CD4-positive, alpha-beta memory T cell (primary cell): ENCODE data around the gene MTHFSD. TPM values are rescaled to one million over a fixed set of nuclear protein-coding genes. Genes with fewer than 3 reads are reported as not detected.

Source experiments
- CTCF ChIA-PET: fragments of 350-600 bp; sonication (Branson Sonifier 250); formaldehyde crosslinking; loops from one replicate; lab custom pipeline; 2021; ENCODE audit warnings: inconsistent platforms; ENCODE audit not compliant: partially characterized antibody; lab: Charles Lee
- POLR2A ChIA-PET: fragments of 350-600 bp; sonication (Branson Sonifier 250); formaldehyde crosslinking; loops from one replicate; lab custom pipeline; 2021; ENCODE audit not compliant: partially characterized antibody; lab: Charles Lee
- DNase-seq, 5 donors: peaks; one replicate each; pipeline versions ENCODE4 v3.0.0 to v3.0.0-alpha.2; 2020 to 2022; ENCODE audit warnings: mixed read lengths in 1 of 5
- H3K27ac ChIP-seq: one replicate; pipeline ENCODE4 v1.7.0; 2013; ENCODE audit warnings: low read depth, low read length
- H3K27me3 ChIP-seq: 2 replicates; pipeline ENCODE4 v1.7.0; 2013; ENCODE audit warnings: mild to moderate bottlenecking, low read length, moderate library complexity; ENCODE audit not compliant: insufficient read depth
- H3K36me3 ChIP-seq: 2 replicates; pipeline ENCODE4 v1.7.0; 2013; ENCODE audit warnings: mild to moderate bottlenecking, low read length, moderate library complexity; ENCODE audit not compliant: insufficient read depth
- H3K4me1 ChIP-seq: 2 replicates; pipeline ENCODE4 v1.7.0; 2013; ENCODE audit warnings: mild to moderate bottlenecking, low read length, moderate library complexity; ENCODE audit not compliant: insufficient read depth
- H3K4me3 ChIP-seq, 2 donors: one replicate each; pipeline ENCODE4 v1.7.0; 2013; ENCODE audit warnings: low read length in 2 of 2, mild to moderate bottlenecking in 1 of 2
- H3K9me3 ChIP-seq, 2 donors: one replicate each; pipeline ENCODE4 v1.7.0; 2013; ENCODE audit warnings: low read length in 2 of 2, control low read depth in 1 of 2; ENCODE audit not compliant: control insufficient read depth in 1 of 2
- H3K27ac Mint-ChIP-seq, 7 donors: one replicate each; pipeline ENCODE4 v1.8.0; 2020 to 2021; ENCODE audit warnings: mixed read lengths in 7 of 7, mild to moderate bottlenecking in 6 of 7, inconsistent platforms in 3 of 7, moderate library complexity in 3 of 7
- H3K27me3 Mint-ChIP-seq, 2 donors: one replicate each; pipeline ENCODE4 v1.8.0; 2020 to 2021; ENCODE audit warnings: mixed read lengths in 2 of 2
- H3K36me3 Mint-ChIP-seq, 2 donors: one replicate each; pipeline ENCODE4 v1.8.0; 2020 to 2021; ENCODE audit warnings: mixed read lengths in 2 of 2, inconsistent platforms in 1 of 2, mild to moderate bottlenecking in 1 of 2
- H3K4me1 Mint-ChIP-seq, 4 donors: one replicate each; pipeline ENCODE4 v1.8.0; 2020 to 2021; ENCODE audit warnings: mixed read lengths in 4 of 4, mild to moderate bottlenecking in 1 of 4
- H3K4me3 Mint-ChIP-seq, 8 donors: one replicate each; pipeline ENCODE4 v1.8.0; 2020 to 2021; ENCODE audit warnings: mixed read lengths in 8 of 8, mild to moderate bottlenecking in 7 of 8, moderate library complexity in 6 of 8, inconsistent platforms in 3 of 8
- H3K9me3 Mint-ChIP-seq, 8 donors: one replicate each; pipeline ENCODE4 v1.8.0; 2020 to 2021; ENCODE audit warnings: mixed read lengths in 8 of 8, mild to moderate bottlenecking in 5 of 8, inconsistent platforms in 3 of 8, moderate library complexity in 1 of 8
- intact Hi-C: fragments of 100-400 bp; cut with micrococcal nuclease; formaldehyde crosslinking; loops from one replicate; pipeline ENCODE4 v1.15.1; 2023
- polyA plus RNA-seq, 2 donors: library from polyadenylated mRNA; unstranded; fragments of 300-500 nt; fragmentation: Illumina TruSeq; gene quantifications; one replicate each; pipeline ENCODE4 v1.2.3, GENCODE V29; 2021
- total RNA-seq, 2 experiments: library from RNA; stranded (reverse); gene quantifications; one replicate each; pipeline ENCODE4 v1.2.3, GENCODE V29; 2021

MTHFSD gene
- total and polyA plus RNA-seq, 4 experiments from 2014 or later = 12.5 to 41.6 (median 29.9) TPM

- Mint-ChIP-seq H3K4me3 (no peak overlapping the region), H3K9me3 (peaks cover 2 to 12% (median 8%) of the 10 kb centered on the region in 8 donors), H3K4me1 (no peaks in the 10 kb centered on the region), H3K27me3 (peaks cover 20 to 22% of the 10 kb centered on the region in 2 donors), H3K27ac (no peak overlapping the region), H3K36me3 (no peaks in the 10 kb centered on the region)
- intact Hi-C loops = no loop called here
- ChIA-PET POLR2A (no interaction called here), CTCF (no interaction called here)
- no peaks in the 10 kb centered on the region for H3K9me3 ChIP-seq
- H3K4me1 ChIP-seq = no peaks in the 10 kb centered on the region
- no peak overlapping the region for H3K4me3 ChIP-seq
- H3K36me3 ChIP-seq = no peaks in the 10 kb centered on the region
- no peak for DNase-seq
- H3K27ac ChIP-seq = no peak overlapping the region
- H3K27me3 ChIP-seq = no peaks in the 10 kb centered on the region
These were observed 69.3 kb downstream of the MTHFSD start for GRCh38 chr16:86485746-86486145.

GRCh38 chr16:86484240-86484639, 70.8 kb downstream of the MTHFSD start:
- Mint-ChIP-seq H3K27ac (no peak overlapping the region), H3K9me3 (peaks cover 2 to 12% (median 8%) of the 10 kb centered on the region in 8 donors), H3K4me1 (no peaks in the 10 kb centered on the region), H3K36me3 (no peaks in the 10 kb centered on the region), H3K4me3 (no peak overlapping the region), H3K27me3 (peaks cover 11 to 12% of the 10 kb centered on the region in 2 donors)
- intact Hi-C loops = no loop called here
- POLR2A ChIA-PET = no interaction called here
- Histone ChIP-seq H3K36me3 (no peaks in the 10 kb centered on the region), H3K4me3 (no peak overlapping the region), H3K27me3 (no peaks in the 10 kb centered on the region), H3K9me3 (no peaks in the 10 kb centered on the region), H3K4me1 (no peaks in the 10 kb centered on the region), H3K27ac (no peak overlapping the region)
- CTCF ChIA-PET = no interaction called here
- DNase-seq = no peak

DNA sequence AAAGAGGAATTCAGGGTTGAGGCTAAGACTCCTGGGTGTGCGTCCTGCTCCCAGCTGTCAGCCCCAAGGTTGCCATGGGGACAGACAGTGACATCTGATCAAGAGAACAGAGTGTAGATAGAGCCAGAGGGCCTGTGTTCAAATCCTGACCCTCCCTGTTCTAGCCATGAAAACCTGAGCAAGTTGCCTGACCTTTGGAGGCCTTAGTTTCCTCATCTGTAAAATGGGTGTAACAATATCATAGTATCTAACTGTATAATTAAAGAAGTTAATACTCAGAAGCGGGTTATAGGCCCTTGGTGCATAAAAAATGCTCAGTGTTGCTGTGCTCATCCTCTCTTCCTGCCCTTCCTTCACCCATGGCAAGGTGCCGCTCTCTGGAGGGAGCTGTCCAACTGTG, 73.4 kb downstream of the MTHFSD start:
- no peaks in the 10 kb centered on the region for H3K36me3 Mint-ChIP-seq
- peaks cover 2 to 12% (median 8%) of the 10 kb centered on the region in 8 donors for H3K9me3 Mint-ChIP-seq
- CTCF ChIA-PET = no interaction called here
- intact Hi-C loops = no loop called here
- H3K4me3 ChIP-seq = no peak overlapping the region
- H3K27me3 ChIP-seq = no peaks in the 10 kb centered on the region
- POLR2A ChIA-PET = no interaction called here
- H3K36me3 ChIP-seq = no peaks in the 10 kb centered on the region
- H3K4me1 ChIP-seq = no peaks in the 10 kb centered on the region
- DNase-seq = no peak
- no peak overlapping the region for H3K4me3 Mint-ChIP-seq
- no peak overlapping the region for H3K27ac Mint-ChIP-seq
- no peaks in the 10 kb centered on the region for H3K4me1 Mint-ChIP-seq
- H3K9me3 ChIP-seq = no peaks in the 10 kb centered on the region
- peaks cover 20 to 22% of the 10 kb centered on the region in 2 donors for H3K27me3 Mint-ChIP-seq
- H3K27ac ChIP-seq = no peak overlapping the region

DNA sequence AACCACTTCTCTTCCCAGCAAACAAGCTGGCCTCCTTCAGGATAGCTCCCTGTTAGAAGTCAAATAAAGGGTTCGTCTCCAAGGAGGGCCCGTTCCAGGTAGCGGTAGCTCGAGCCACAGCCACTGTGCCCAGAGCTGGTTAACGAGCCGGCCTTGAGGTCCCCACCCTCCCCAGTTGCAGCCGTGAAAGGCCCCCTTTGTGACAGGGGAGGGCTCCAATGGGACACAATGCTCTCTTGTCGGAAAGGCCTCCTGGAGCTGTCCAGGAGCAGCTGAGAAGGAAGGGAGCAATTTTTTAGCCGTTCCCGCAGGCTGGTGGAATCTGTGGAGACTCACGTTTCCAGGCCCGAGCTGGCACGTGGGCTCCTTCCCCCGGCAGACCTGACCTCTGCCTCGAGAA, 74.6 kb downstream of the MTHFSD start:
- Mint-ChIP-seq H3K27ac (no peak overlapping the region), H3K4me1 (no peaks in the 10 kb centered on the region), H3K9me3 (peaks cover 2 to 11% (median 8%) of the 10 kb centered on the region in 8 donors), H3K4me3 (no peak overlapping the region), H3K27me3 (peaks cover 20 to 31% of the 10 kb centered on the region in 2 donors), H3K36me3 (no peaks in the 10 kb centered on the region)
- no peak overlapping the region for H3K4me3 ChIP-seq
- no peak overlapping the region for H3K27ac ChIP-seq
- H3K9me3 ChIP-seq = no peaks in the 10 kb centered on the region
- no peaks in the 10 kb centered on the region for H3K27me3 ChIP-seq
- DNase-seq = no peak
- POLR2A ChIA-PET = no interaction called here
- CTCF ChIA-PET = no interaction called here
- no peaks in the 10 kb centered on the region for H3K4me1 ChIP-seq
- H3K36me3 ChIP-seq = no peaks in the 10 kb centered on the region
- intact Hi-C loops = no loop called here

Other genes starting within 250 kb of the MTHFSD start
- gene FOXF1, start 44.7 kb downstream of the MTHFSD start, total RNA-seq = not detected
- gene FOXF1, start 44.7 kb downstream of the MTHFSD start, polyA plus RNA-seq = not detected
- not detected for gene FOXC2, start 11.6 kb upstream of the MTHFSD start, total RNA-seq
- not detected for gene FOXC2, start 11.6 kb upstream of the MTHFSD start, polyA plus RNA-seq
- not detected for gene FOXL1, start 23.3 kb upstream of the MTHFSD start, total RNA-seq
- not detected for gene FOXL1, start 23.3 kb upstream of the MTHFSD start, polyA plus RNA-seq